Esophagus muscularis mucosa (tissue), 3 donors: ENCODE measurements around the gene TTYH2.

Experiments
- CTCF ChIP-seq, 3 experiments: fragments of 200-600 bp in 2 of 3; fragments of 450-650 bp in 1 of 3; sonication (generic) in 2 of 3; IDR thresholded peaks; one replicate each; pipeline ENCODE4 v1.5.1; 2017 to 2019; ENCODE audit warnings: antibody characterized with exemption in 3 of 3, mild to moderate bottlenecking in 2 of 3, moderate library complexity in 1 of 3
- POLR2AphosphoS5 ChIP-seq, 2 donors: sonication (generic); formaldehyde crosslinking; IDR thresholded peaks; one replicate each; pipeline ENCODE4 v1.6.1; 2017; ENCODE audit warnings: antibody characterized with exemption in 2 of 2

GRCh38 chr17:74179576-74179975, 33.8 kb upstream of the TTYH2 start:
- TF ChIP-seq CTCF (IDR thresholded peaks at IDR 0.05) (no peak), POLR2AphosphoS5 (IDR thresholded peaks at IDR 0.05) (no peak)
